Ishikawa (cell line): Measurements from ENCODE around the gene LETM1.

Experiments used
- CEBPB ChIP-seq: IDR thresholded peaks from 2 replicates; pipeline ENCODE4 v1.6.1; 2012
- CREB1 ChIP-seq: IDR thresholded peaks from 2 replicates; pipeline ENCODE4 v1.6.1; 2012; ENCODE audit warnings: low read depth
- EGR1 ChIP-seq: IDR thresholded peaks from 2 replicates; pipeline ENCODE4 v1.6.1; 2012
- EP300 ChIP-seq: IDR thresholded peaks from 2 replicates; pipeline ENCODE4 v1.6.1; 2012; ENCODE audit warnings: borderline replicate concordance
- FOXM1 ChIP-seq: IDR thresholded peaks from 2 replicates; pipeline ENCODE4 v1.6.1; 2012; ENCODE audit warnings: low read depth, borderline replicate concordance
- NFIC ChIP-seq: IDR thresholded peaks from 2 replicates; pipeline ENCODE4 v1.6.1; 2012
- RAD21 ChIP-seq: IDR thresholded peaks from 2 replicates; pipeline ENCODE4 v1.6.1; 2012; ENCODE audit warnings: low read depth
- TAF1 ChIP-seq: IDR thresholded peaks from 2 replicates; pipeline ENCODE4 v1.6.1; 2012; ENCODE audit warnings: low read depth, mild to moderate bottlenecking
- TCF12 ChIP-seq: IDR thresholded peaks from 2 replicates; pipeline ENCODE4 v1.6.1; 2012; ENCODE audit warnings: low read depth
- TEAD4 ChIP-seq: IDR thresholded peaks from 2 replicates; pipeline ENCODE4 v1.6.1; 2012
- YY1 ChIP-seq: IDR thresholded peaks from 2 replicates; pipeline ENCODE4 v1.6.1; 2012; ENCODE audit warnings: low read depth
- ZBTB7A ChIP-seq: IDR thresholded peaks from 2 replicates; pipeline ENCODE4 v1.6.1; 2012; ENCODE audit warnings: low read depth
- TF ChIP-seq, protein P1 (sequence below): IDR thresholded peaks from 2 replicates; pipeline ENCODE4 v1.6.1; 2012
- TF ChIP-seq, protein P2 (sequence below): IDR thresholded peaks from 2 replicates; pipeline ENCODE4 v1.6.1; 2012; ENCODE audit warnings: low read depth, mild to moderate bottlenecking
- TF ChIP-seq, protein P3 (sequence below): IDR thresholded peaks from 2 replicates; pipeline ENCODE4 v1.6.1; 2012

The LETM1 gene

DNA sequence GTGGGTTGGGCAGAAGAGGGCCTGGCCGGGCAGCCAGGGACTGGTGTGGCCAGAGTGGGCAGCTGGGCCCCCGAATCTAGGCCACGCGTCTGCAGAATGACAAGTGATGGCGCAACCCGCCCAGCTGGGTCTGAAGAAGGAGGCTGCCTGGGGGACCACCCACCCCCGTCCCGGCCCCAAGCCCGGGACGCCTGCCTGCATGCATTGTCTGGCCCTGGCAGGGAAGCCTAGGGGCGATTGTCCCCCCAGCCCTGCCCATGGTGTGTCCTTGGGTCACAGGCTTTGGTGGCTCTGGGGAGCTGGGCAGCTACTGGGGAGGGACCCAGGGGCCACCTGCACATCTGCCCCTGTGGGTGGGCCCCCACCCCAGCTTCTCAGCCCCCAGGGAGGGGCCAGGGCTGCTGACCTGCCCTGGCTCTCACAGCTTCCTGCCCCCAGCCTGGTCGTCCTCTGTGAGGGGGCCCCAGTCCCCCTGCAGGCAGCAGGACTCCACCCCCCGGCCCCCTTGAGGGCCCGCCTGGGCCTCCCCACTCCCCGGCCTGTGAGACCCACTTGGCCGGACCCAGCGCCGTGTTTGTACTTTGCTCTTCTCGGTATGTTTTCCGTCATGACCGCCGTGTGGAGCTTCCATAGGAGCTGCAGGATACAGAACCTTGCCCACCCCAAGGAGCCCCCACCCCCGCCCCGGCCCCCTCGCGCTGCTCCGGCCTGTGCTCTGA is 57.9 kb downstream of the LETM1 start:
- no peak for TF ChIP-seq TCF12
- no peak for TF ChIP-seq EP300
- TF ChIP-seq, protein P1, sequence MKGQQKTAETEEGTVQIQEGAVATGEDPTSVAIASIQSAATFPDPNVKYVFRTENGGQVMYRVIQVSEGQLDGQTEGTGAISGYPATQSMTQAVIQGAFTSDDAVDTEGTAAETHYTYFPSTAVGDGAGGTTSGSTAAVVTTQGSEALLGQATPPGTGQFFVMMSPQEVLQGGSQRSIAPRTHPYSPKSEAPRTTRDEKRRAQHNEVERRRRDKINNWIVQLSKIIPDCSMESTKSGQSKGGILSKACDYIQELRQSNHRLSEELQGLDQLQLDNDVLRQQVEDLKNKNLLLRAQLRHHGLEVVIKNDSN: no peak

DNA sequence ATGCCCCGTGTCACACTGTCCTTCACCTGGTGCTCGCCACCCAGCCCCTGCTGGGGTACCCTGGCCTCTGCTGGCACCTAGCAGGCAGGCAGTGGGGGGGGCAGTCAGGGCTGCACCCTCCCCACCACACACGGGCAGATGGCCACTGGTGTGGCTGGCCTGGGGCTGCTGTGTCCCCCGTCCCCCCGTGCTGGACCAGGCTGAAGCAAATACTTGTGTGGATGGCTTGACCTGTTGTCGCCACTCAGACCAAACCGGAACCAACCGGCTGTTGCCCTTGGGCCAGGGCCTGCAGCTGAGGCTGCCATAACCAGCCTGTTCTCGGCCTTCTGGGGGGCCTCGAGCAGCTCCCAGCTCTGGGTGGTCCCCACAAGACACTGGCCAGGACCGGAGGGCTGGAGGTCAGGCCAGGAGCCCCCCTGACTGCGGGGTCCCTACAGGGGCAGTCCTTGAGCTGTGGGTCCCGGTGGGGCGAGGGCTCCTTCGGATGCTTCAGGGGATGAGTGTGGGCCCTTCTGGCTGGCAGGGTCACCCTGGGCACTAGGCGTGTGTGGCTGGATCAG is 58.6 kb downstream of the LETM1 start:
- TF ChIP-seq NFIC (no peak), TAF1 (no peak)

DNA sequence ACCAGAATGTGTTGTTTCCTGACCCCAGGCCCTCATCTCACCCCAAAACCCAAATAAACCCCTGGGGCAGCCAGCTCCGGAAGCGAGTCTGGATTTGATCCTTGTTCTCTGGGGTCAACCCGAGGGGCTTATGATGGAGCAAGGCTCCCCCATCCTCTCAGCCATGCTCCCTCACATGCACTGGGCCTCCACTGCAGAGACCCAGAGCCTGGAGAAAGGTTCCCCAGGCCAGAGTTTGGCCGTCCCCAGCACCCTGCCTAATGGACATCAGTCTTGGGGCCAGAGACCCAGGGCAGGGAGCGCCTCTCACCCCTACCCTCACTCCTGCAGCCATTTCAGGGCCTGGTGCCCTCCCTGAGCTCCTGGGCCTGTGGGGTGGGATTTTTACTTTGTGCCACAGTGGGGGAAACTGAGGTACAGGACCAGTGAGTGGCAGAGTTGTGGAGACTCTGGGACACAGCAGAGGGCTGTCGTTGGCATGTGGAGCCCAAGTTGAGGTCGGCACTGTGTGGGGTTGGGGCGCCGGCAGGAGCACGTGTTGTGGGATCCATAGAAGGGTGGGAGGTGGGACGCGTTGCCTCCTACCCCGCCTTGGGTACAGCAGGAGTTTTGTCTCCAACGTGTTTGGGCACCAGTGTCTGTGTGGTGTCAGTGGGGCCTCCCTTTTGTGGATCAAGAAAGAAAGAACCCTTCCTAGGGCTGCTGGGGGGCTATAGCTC is 59.3 kb downstream of the LETM1 start:
- TF ChIP-seq NFIC: no peak
- no peak for TF ChIP-seq TAF1
- TF ChIP-seq, protein P2, sequence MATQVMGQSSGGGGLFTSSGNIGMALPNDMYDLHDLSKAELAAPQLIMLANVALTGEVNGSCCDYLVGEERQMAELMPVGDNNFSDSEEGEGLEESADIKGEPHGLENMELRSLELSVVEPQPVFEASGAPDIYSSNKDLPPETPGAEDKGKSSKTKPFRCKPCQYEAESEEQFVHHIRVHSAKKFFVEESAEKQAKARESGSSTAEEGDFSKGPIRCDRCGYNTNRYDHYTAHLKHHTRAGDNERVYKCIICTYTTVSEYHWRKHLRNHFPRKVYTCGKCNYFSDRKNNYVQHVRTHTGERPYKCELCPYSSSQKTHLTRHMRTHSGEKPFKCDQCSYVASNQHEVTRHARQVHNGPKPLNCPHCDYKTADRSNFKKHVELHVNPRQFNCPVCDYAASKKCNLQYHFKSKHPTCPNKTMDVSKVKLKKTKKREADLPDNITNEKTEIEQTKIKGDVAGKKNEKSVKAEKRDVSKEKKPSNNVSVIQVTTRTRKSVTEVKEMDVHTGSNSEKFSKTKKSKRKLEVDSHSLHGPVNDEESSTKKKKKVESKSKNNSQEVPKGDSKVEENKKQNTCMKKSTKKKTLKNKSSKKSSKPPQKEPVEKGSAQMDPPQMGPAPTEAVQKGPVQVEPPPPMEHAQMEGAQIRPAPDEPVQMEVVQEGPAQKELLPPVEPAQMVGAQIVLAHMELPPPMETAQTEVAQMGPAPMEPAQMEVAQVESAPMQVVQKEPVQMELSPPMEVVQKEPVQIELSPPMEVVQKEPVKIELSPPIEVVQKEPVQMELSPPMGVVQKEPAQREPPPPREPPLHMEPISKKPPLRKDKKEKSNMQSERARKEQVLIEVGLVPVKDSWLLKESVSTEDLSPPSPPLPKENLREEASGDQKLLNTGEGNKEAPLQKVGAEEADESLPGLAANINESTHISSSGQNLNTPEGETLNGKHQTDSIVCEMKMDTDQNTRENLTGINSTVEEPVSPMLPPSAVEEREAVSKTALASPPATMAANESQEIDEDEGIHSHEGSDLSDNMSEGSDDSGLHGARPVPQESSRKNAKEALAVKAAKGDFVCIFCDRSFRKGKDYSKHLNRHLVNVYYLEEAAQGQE: no peak
- TF ChIP-seq, protein P3, sequence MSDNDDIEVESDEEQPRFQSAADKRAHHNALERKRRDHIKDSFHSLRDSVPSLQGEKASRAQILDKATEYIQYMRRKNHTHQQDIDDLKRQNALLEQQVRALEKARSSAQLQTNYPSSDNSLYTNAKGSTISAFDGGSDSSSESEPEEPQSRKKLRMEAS: no peak
- TF ChIP-seq ZBTB7A: no peak
- no peak for TF ChIP-seq EGR1
- TF ChIP-seq CREB1: no peak
- TF ChIP-seq EP300: no peak
- TF ChIP-seq, protein P1: no peak
- TF ChIP-seq RAD21: no peak
- no peak for TF ChIP-seq YY1

DNA sequence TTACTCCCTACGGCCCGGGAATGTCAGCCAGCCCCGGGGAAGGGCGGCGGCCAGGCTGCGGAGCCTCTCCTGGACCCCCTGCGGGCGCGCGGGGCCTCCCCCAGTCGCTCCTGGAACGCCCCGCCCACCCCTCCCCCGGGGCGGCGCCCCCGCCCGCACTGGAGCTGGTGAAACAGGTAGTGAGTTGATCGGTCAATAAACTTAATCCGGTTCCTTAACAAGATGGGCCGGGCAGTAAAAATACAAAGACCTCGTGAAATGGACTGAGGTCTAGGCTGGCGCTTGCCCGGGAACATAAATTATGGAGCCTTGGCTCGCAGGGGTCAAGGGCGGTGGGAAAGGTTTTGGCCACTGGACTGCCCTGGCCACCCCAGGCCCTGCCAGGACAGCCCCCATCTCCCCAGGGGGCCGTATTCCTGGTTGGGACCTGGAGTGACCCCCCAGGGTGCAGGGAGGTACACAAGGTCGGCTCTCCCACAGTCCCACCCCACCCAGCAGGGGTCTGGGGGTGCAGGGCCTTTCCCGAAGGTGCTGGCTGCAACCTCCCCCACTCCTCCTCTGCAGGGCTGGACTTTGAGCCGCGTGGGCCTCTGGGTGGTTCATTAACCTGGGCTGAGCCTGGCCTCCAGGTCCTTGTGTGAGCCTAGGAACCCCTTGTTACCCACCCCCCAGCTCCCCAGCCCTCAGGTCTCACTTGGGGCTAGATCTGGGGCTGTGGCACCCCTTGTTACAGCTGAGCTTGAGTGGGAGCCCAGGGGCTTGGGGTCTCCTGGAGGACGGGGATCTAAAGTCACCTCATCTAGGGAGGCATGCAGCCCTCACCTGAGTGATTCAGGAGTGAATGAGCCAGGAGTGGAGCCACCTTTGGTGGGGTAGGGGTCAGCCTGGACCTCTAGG is 60.4 kb downstream of the LETM1 start:
- TF ChIP-seq NFIC: no peak
- no peak for TF ChIP-seq TAF1
- TF ChIP-seq RAD21: no peak
- TF ChIP-seq, protein P1: no peak
- TF ChIP-seq CREB1: no peak
- TF ChIP-seq TEAD4: no peak
- TF ChIP-seq, protein P3: no peak
- no peak for TF ChIP-seq CEBPB

DNA sequence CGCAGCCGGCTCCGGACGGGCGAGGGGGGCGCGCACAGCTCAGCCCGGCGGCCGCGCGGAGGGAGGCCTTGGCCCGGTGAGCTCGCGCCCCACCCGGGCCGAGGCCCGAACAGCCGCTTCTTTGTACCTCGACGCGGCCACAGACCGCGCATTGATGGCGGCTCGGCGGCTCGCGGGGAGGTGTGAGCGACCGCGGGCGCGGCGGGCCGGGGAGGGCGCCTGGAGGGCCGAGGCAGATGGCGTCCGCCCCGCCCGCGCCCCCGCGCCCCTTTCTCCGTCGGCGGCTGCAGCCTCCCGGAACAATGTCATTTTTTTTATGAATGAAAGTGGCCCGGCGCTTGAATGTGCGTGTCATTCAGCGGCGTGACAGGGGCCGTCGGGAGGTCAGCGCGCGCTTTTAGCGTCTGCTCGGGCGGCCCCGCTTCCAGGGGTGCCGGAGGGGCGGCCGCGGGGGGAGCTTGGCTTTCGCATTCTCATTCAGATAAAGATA is 61.1 kb downstream of the LETM1 start:
- TF ChIP-seq, protein P1: no peak
- TF ChIP-seq EGR1 (no peak), FOXM1 (no peak), CEBPB (no peak), ZBTB7A (no peak)
- TF ChIP-seq, protein P2: no peak
